GM12878 (cell line): ENCODE data around the gene MTMR4. TPM values are rescaled to one million over a fixed set of nuclear protein-coding genes. Genes with fewer than 3 reads are reported as not detected.

Experiments
- ATAC-seq: fragments of 200-7000 bp; cut with Tn5 transposase; 3 replicates; pipeline ENCODE4 v1.9.1; 2020; ENCODE audit warnings: mild to moderate bottlenecking, moderate library complexity
- BruUV-seq: library from RNA; stranded (reverse); fragments of 400-500 nt; replicated peaks from 2 replicates; lab custom pipeline; 2021; lab: Mats Ljungman, UMichigan
- CTCF ChIA-PET: fragments of 300-600 bp; sonication (Branson Sonifier 250); formaldehyde crosslinking; extraction: SDS; loops from one replicate; lab custom pipeline; 2021; ENCODE audit warnings: inconsistent platforms; lab: Yijun Ruan, JAX
- POLR2A ChIA-PET: fragments of 350-600 bp; formaldehyde crosslinking; extraction: SDS; loops from one replicate; lab custom pipeline; 2021; ENCODE audit warnings: inconsistent platforms; lab: Charles Lee
- RAD21 ChIA-PET: fragments of 300-600 bp; sonication (Branson Sonifier 250); formaldehyde crosslinking; loops from one replicate; lab custom pipeline; 2023; ENCODE audit warnings: antibody characterized with exemption; ENCODE audit not compliant: unreplicated experiment; lab: Charles Lee
- SMC1A ChIA-PET: fragments of 300-600 bp; sonication (Branson Sonifier 250); formaldehyde crosslinking; loops from one replicate; lab custom pipeline; 2023; ENCODE audit not compliant: unreplicated experiment, uncharacterized antibody; lab: Charles Lee
- DNase-seq: peaks from one replicate; pipeline ENCODE4 v3.0.0-alpha.2; 2011; ENCODE audit warnings: low read depth, low spot score
- FAIRE-seq: peaks from 3 replicates; lab custom pipeline; 2011; peaks lifted over from hg19 to GRCh38; lab: Jason Lieb, UNC
- H2AFZ ChIP-seq: 2 replicates; pipeline ENCODE4 v1.6.0; 2011; ENCODE audit warnings: low read depth, low read length, control low read depth; ENCODE audit not compliant: control insufficient read depth
- H3K27ac ChIP-seq: 2 replicates; pipeline ENCODE4 v1.5.1; 2011; ENCODE audit warnings: control low read depth; ENCODE audit not compliant: control insufficient read depth, insufficient read depth
- H3K27me3 ChIP-seq, 2 experiments: replicated peaks in 1 of 2; 2 replicates each; pipeline versions ENCODE4 v1.6.0 to v1.6.1; 2011; ENCODE audit warnings: low read length in 1 of 2; ENCODE audit not compliant: control insufficient read depth in 2 of 2, insufficient read depth in 2 of 2
- H3K36me3 ChIP-seq, 2 experiments: 2 replicates each; pipeline ENCODE4 v1.5.1; 2011; ENCODE audit warnings: low read length in 1 of 2; ENCODE audit not compliant: control insufficient read depth in 2 of 2, insufficient read depth in 2 of 2
- H3K4me1 ChIP-seq: 2 replicates; pipeline ENCODE4 v1.6.1; 2011; ENCODE audit warnings: mild to moderate bottlenecking, low read length, moderate library complexity, mixed read lengths; ENCODE audit not compliant: control insufficient read depth, insufficient read depth
- H3K4me2 ChIP-seq: 2 replicates; pipeline ENCODE4 v1.6.0; 2011; ENCODE audit warnings: control low read depth; ENCODE audit not compliant: control insufficient read depth, insufficient read depth
- H3K4me3 ChIP-seq: fragments of 200-600 bp; sonication (generic); 2 replicates; pipeline ENCODE4 v1.5.1; 2016
- H3K79me2 ChIP-seq: 2 replicates; pipeline ENCODE4 v1.6.0; 2011; ENCODE audit warnings: low read length; ENCODE audit not compliant: control insufficient read depth, insufficient read depth
- H3K9ac ChIP-seq: 2 replicates; pipeline ENCODE4 v1.8.0; 2011; ENCODE audit warnings: low read length, control low read depth, mixed read lengths; ENCODE audit not compliant: control insufficient read depth, insufficient read depth
- H3K9me3 ChIP-seq: replicated peaks from 3 replicates; pipeline ENCODE4 v1.5.1; 2011; ENCODE audit warnings: mild to moderate bottlenecking, low read length; ENCODE audit not compliant: control insufficient read depth, insufficient read depth
- H4K20me1 ChIP-seq: 2 replicates; pipeline ENCODE4 v1.6.0; 2011; ENCODE audit not compliant: control insufficient read depth, insufficient read depth
- CBX5 ChIP-seq: sonication (generic); IDR thresholded peaks from 2 replicates; pipeline ENCODE4 v1.6.1; 2016; ENCODE audit warnings: low read depth, moderate library complexity, mild to moderate bottlenecking, inconsistent platforms
- CHD2 ChIP-seq: IDR thresholded peaks from 2 replicates; pipeline ENCODE4 v1.6.1; 2011; ENCODE audit warnings: low read depth, low read length, improper control_type of control experiment, borderline replicate concordance
- CREM ChIP-seq: IDR thresholded peaks from 2 replicates; pipeline ENCODE4 v1.6.1; 2014; ENCODE audit warnings: antibody characterized with exemption, low read depth
- DPF2 ChIP-seq: fragments of 450-650 bp; IDR thresholded peaks from 2 replicates; pipeline ENCODE4 v1.6.1; 2017; ENCODE audit warnings: mild to moderate bottlenecking
- GABPA ChIP-seq: IDR thresholded peaks from 2 replicates; pipeline ENCODE4 v1.6.1; 2014; ENCODE audit warnings: antibody characterized with exemption, low read depth, mild to moderate bottlenecking, inconsistent platforms
- HDAC6 ChIP-seq: fragments of 200-600 bp; sonication (generic); IDR thresholded peaks from one replicate; pipeline ENCODE4 v1.8.0; 2017; ENCODE audit warnings: antibody characterized with exemption; ENCODE audit not compliant: unreplicated experiment
- NFYB ChIP-seq: IDR thresholded peaks from 2 replicates; pipeline ENCODE4 v1.6.1; 2011; ENCODE audit warnings: low read depth, mild to moderate bottlenecking, low read length, improper control_type of control experiment, moderate library complexity; ENCODE audit not compliant: insufficient read depth
- RBBP5 ChIP-seq: fragments of 200-600 bp; sonication (generic); conservative IDR thresholded peaks from 2 replicates; pipeline ENCODE4 v1.6.1; 2016
- RUNX3 ChIP-seq: IDR thresholded peaks from 2 replicates; pipeline ENCODE4 v1.6.1; 2012; ENCODE audit warnings: low read length, inconsistent platforms
- WGBS: methylation state at CpG from one replicate; pipeline ENCODE4 v1.1.6; 2016; ENCODE audit warnings: low lambda C conversion rate; ENCODE audit not compliant: insufficient replicate concordance, insufficient coverage; ENCODE audit errors: missing lambda C conversion rate; 5-methylcytosine and 5-hydroxymethylcytosine counted together
- in situ Hi-C: fragments of 300-500 bp; cut with MboI; formaldehyde crosslinking; loops from 9 replicates; pipeline ENCODE4 v1.14.3; 2018; ENCODE audit warnings: mixed read lengths
- intact Hi-C: fragments of 100-400 bp; cut with micrococcal nuclease; formaldehyde crosslinking; loops from one replicate; pipeline ENCODE4 v1.14.2; 2022; ENCODE audit not compliant: unreplicated experiment
- polyA plus RNA-seq, 11 experiments: library from polyadenylated mRNA; depleted of rRNA in 4 of 11; unstranded in 6 of 11; stranded (reverse) in 5 of 11; fragments of >200 nt; fragmentation: Nextera tagmentation in 4 of 11; fragmentation: Illumina TruSeq in 1 of 11; extraction: Ambion mirVana in 4 of 11; extraction: Trizol in 1 of 11; gene quantifications; 1 replicate in 1 of 11; 2 replicates in 10 of 11; pipeline versions ENCODE4 v1.2.1 to v1.2.3, GENCODE V29; 2011 to 2016; ENCODE audit warnings: inconsistent platforms in 2 of 11, missing spikeins in 2 of 11, low read depth in 1 of 11
- total RNA-seq, 4 experiments: library from RNA; depleted of rRNA in 3 of 4; stranded (reverse); fragments of >200 nt in 3 of 4; fragmentation: Illumina TruSeq in 1 of 4; extraction: Trizol in 1 of 4; gene quantifications; 2 replicates each; pipeline versions ENCODE4 v1.2.1 to v1.2.3, GENCODE V29; 2013 to 2021
- TF ChIP-seq, protein P1 (sequence below): fragments of 450-650 bp; formaldehyde crosslinking; IDR thresholded peaks from 2 replicates; pipeline ENCODE4 v1.4.0; 2022; ENCODE audit warnings: mild to moderate bottlenecking, moderate library complexity
- TF ChIP-seq, protein P2 (sequence below): fragments of 450-650 bp; IDR thresholded peaks from 2 replicates; pipeline ENCODE4 v1.6.1; 2016; ENCODE audit warnings: mild to moderate bottlenecking

The MTMR4 gene
- total and polyA plus RNA-seq, 10 of the 15 experiments (the other 5 are each of a cell fraction or from before 2014, with no cell fraction given), result 12.8 to 127 (median 53.2) TPM

- TF ChIP-seq RBBP5, result no peak
These were observed 38.5 kb downstream of the MTMR4 start (continued) for GRCh38 chr17:58475985-58476384.

GRCh38 chr17:58470356-58470755 lies 44.1 kb downstream of the MTMR4 start:
- H3K4me1 ChIP-seq, result no peaks in the 10 kb centered on the region
- intact Hi-C loops, result no loop called here
- H4K20me1 ChIP-seq, result no peaks in the 10 kb centered on the region
- no peak overlapping the region for H3K4me3 ChIP-seq
- no peak overlapping the region for H3K4me2 ChIP-seq
- H3K36me3 ChIP-seq, result no peaks in the 10 kb centered on the region
- in situ Hi-C loops, result no loop called here
- no peak overlapping the region for H3K27ac ChIP-seq
- H2AFZ ChIP-seq, result no peak overlapping the region
- ChIA-PET SMC1A (no interaction called here), RAD21 (no interaction called here), CTCF (no interaction called here), POLR2A (no interaction called here)
- TF ChIP-seq NFYB (no peak), HDAC6 (no peak), RUNX3 (no peak), DPF2 (no peak)
- WGBS, result 60% methylated on average over 6 of the region's 6 CpGs
- H3K79me2 ChIP-seq, result no peaks in the 10 kb centered on the region
- FAIRE-seq (no peak), ATAC-seq (no peak), DNase-seq (no peak)
- no peaks in the 10 kb centered on the region for H3K27me3 ChIP-seq
- no peaks in the 10 kb centered on the region for H3K9me3 ChIP-seq
- BruUV-seq, result no TSS peak
- H3K9ac ChIP-seq, result no peak overlapping the region

GRCh38 chr17:58468944-58469343 lies 45.5 kb downstream of the MTMR4 start:
- Histone ChIP-seq H3K27me3 (no peaks in the 10 kb centered on the region), H3K36me3 (no peaks in the 10 kb centered on the region), H3K4me2 (no peak overlapping the region), H3K27ac (no peak overlapping the region), H3K79me2 (no peaks in the 10 kb centered on the region), H3K9ac (no peak overlapping the region), H2AFZ (no peak overlapping the region), H3K4me1 (no peaks in the 10 kb centered on the region), H4K20me1 (no peaks in the 10 kb centered on the region), H3K4me3 (no peak overlapping the region), H3K9me3 (no peaks in the 10 kb centered on the region)
- BruUV-seq, result no TSS peak
- FAIRE-seq (no peak), ATAC-seq (no peak), DNase-seq (no peak)
- in situ Hi-C loops, result no loop called here
- intact Hi-C loops, result no loop called here
- ChIA-PET CTCF (interaction anchor here (0.6 to 0.9 kb wide), 5 partner anchors 93 to 238 kb away, joined by 3 to 5 read pairs (median 3); no protein-coding TSS in a partner anchor), SMC1A (interaction anchor here (0.5 to 1.2 kb wide), 3 partner anchors 10 to 690 kb away, joined by 3 to 5 read pairs (median 4); no protein-coding TSS in a partner anchor), POLR2A (interaction anchor here (0.5 to 1.3 kb wide), 3 partner anchors 10 to 44 kb away, joined by 4 read pairs; no protein-coding TSS in a partner anchor), RAD21 (interaction anchor here (0.6 to 0.7 kb wide), 2 partner anchors 177 to 608 kb away, joined by 3 to 4 read pairs; no protein-coding TSS in a partner anchor)
- 74% methylated on average over 3 of the region's 3 CpGs for WGBS
- TF ChIP-seq CHD2 (no peak), CBX5 (no peak), GABPA (no peak), CREM (no peak)
- TF ChIP-seq, protein P1, sequence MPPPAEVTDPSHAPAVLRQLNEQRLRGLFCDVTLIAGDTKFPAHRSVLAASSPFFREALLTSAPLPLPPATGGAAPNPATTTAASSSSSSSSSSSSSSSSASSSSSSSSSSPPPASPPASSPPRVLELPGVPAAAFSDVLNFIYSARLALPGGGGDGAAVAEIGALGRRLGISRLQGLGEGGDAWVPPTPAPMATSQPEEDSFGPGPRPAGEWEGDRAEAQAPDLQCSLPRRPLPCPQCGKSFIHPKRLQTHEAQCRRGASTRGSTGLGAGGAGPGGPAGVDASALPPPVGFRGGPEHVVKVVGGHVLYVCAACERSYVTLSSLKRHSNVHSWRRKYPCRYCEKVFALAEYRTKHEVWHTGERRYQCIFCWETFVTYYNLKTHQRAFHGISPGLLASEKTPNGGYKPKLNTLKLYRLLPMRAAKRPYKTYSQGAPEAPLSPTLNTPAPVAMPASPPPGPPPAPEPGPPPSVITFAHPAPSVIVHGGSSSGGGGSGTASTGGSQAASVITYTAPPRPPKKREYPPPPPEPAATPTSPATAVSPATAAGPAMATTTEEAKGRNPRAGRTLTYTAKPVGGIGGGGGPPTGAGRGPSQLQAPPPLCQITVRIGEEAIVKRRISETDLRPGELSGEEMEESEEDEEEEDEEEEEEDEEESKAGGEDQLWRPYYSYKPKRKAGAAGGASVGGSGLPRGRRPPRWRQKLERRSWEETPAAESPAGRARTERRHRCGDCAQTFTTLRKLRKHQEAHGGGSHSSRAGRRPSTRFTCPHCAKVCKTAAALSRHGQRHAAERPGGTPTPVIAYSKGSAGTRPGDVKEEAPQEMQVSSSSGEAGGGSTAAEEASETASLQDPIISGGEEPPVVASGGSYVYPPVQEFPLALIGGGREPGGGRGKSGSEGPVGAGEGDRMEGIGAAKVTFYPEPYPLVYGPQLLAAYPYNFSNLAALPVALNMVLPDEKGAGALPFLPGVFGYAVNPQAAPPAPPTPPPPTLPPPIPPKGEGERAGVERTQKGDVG (CRISPR knock-in tag), result no peak
- TF ChIP-seq, protein P2, sequence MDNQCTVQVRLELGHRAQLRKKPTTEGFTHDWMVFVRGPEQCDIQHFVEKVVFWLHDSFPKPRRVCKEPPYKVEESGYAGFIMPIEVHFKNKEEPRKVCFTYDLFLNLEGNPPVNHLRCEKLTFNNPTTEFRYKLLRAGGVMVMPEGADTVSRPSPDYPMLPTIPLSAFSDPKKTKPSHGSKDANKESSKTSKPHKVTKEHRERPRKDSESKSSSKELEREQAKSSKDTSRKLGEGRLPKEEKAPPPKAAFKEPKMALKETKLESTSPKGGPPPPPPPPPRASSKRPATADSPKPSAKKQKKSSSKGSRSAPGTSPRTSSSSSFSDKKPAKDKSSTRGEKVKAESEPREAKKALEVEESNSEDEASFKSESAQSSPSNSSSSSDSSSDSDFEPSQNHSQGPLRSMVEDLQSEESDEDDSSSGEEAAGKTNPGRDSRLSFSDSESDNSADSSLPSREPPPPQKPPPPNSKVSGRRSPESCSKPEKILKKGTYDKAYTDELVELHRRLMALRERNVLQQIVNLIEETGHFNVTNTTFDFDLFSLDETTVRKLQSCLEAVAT, result no peak
